Gastrocnemius medialis (tissue), 4 donors: Measurements from ENCODE around the gene RLN3.

Source experiments
- POLR2A ChIP-seq, 2 donors: fragments of 450-650 bp; IDR thresholded peaks; one replicate each; pipeline ENCODE4 v1.6.1; 2017; ENCODE audit warnings: antibody characterized with exemption in 2 of 2, mild to moderate bottlenecking in 2 of 2, moderate library complexity in 2 of 2
- TF ChIP-seq, protein P1 (sequence below), 5 experiments: fragments of 450-650 bp in 3 of 5; fragments of 200-600 bp in 2 of 5; sonication (generic) in 2 of 5; IDR thresholded peaks in 4 of 5; conservative IDR thresholded peaks in 1 of 5; 1 replicate in 4 of 5; 2 replicates in 1 of 5; pipeline ENCODE4 v1.5.1; 2016 to 2019; ENCODE audit warnings: antibody characterized with exemption in 5 of 5, mild to moderate bottlenecking in 3 of 5, moderate library complexity in 3 of 5

DNA sequence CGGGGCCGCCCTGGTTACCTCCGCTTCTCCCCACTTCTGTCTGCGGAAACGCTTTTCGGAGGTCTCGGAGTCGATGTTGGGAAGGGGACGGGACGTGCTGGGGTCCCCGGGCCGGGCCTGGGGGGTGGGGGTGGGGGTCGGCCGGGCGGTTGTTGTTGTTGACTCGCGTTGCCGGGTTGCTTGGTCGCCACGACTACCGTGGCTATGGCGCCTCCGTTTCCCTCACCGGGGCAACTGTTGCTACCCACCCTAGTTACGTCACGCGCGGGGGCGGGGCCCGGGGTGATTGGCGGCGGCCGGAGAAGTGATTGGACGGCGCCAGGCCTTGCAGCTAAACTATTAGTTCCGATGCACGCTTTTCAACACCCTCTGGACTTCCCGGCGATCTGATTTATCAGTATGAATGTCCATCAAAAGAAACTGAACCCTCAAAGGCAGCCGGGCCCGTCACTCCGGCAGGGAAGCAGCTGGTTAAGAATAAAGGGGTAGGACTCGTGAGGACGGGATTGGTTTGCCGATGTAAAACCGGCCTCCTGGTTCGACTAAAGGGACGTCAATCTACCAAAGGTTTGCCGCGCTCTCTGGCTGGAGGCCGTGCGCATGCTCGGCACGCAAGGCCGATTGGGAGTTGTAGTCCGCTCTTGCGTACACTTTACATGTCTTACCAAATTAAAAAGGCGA lies 21.7 kb upstream of the RLN3 start, which contains the start of gene RFX1:
- TF ChIP-seq, protein P1, sequence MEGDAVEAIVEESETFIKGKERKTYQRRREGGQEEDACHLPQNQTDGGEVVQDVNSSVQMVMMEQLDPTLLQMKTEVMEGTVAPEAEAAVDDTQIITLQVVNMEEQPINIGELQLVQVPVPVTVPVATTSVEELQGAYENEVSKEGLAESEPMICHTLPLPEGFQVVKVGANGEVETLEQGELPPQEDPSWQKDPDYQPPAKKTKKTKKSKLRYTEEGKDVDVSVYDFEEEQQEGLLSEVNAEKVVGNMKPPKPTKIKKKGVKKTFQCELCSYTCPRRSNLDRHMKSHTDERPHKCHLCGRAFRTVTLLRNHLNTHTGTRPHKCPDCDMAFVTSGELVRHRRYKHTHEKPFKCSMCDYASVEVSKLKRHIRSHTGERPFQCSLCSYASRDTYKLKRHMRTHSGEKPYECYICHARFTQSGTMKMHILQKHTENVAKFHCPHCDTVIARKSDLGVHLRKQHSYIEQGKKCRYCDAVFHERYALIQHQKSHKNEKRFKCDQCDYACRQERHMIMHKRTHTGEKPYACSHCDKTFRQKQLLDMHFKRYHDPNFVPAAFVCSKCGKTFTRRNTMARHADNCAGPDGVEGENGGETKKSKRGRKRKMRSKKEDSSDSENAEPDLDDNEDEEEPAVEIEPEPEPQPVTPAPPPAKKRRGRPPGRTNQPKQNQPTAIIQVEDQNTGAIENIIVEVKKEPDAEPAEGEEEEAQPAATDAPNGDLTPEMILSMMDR (IDR thresholded peaks at IDR 0.05 in 4 of 5, conservative IDR thresholded peaks at IDR 0.05 in 1 of 5), result peak in 1 of 5 experiments; percentile 41
- TF ChIP-seq POLR2A (IDR thresholded peaks at IDR 0.05), result no peak
